NCI-H1048 (cell line): ENCODE data around the gene FAM89B.
A peak's percentile ranks its signal among the peaks of the same experiment; 100 is the strongest.

Experiments used
- DNase-seq: peaks from one replicate; lab custom pipeline; 2025; lab: John Stamatoyannopoulos, UW

FAM89B gene

GRCh38 chr11:65573391-65574079, 1.2 kb downstream of the FAM89B start:
- DNase-seq = no peak

- peak; percentile 52 for DNase-seq
These were observed 1.9 kb downstream of the FAM89B start for GRCh38 chr11:65574109-65574810.

- DNase-seq = no peak
These were observed 2.7 kb downstream of the FAM89B start for GRCh38 chr11:65574811-65575567.

GRCh38 chr11:65575568-65576231, 3.4 kb downstream of the FAM89B start, which contains the start of gene EHBP1L1:
TSS of gene EHBP1L1 (plus strand) at chr11:65576053. CDS start at chr11:65576303, 250 bp downstream.
- peak; percentile 45 for DNase-seq

- DNase-seq = no peak
These were observed 4.0 kb downstream of the FAM89B start for GRCh38 chr11:65576232-65576866.

GRCh38 chr11:65576867-65577755, 4.8 kb downstream of the FAM89B start:
- DNase-seq = no peak

- no peak for DNase-seq
These were observed 5.4 kb downstream of the FAM89B start for GRCh38 chr11:65577756-65578109.

- DNase-seq = no peak
These were observed 5.8 kb downstream of the FAM89B start for GRCh38 chr11:65578134-65578533.

GRCh38 chr11:65578667-65579066, 6.3 kb downstream of the FAM89B start:
- no peak for DNase-seq

- no peak for DNase-seq
These were observed 7.0 kb downstream of the FAM89B start for GRCh38 chr11:65579291-65579690.

- DNase-seq = no peak
These were observed 7.8 kb downstream of the FAM89B start for GRCh38 chr11:65580031-65580692.

- no peak for DNase-seq
These were observed 8.4 kb downstream of the FAM89B start for GRCh38 chr11:65580756-65581155.

- no peak for DNase-seq
These were observed 9.6 kb downstream of the FAM89B start for GRCh38 chr11:65581928-65582327.

- DNase-seq = no peak
These were observed 11.3 kb downstream of the FAM89B start for GRCh38 chr11:65583589-65583988.

GRCh38 chr11:65584106-65584505, 11.8 kb downstream of the FAM89B start:
- no peak for DNase-seq

GRCh38 chr11:65584723-65585171, 12.4 kb downstream of the FAM89B start:
- DNase-seq = no peak

- no peak for DNase-seq
These were observed 13.3 kb downstream of the FAM89B start for GRCh38 chr11:65585396-65586246.

- no peak for DNase-seq
These were observed 13.9 kb downstream of the FAM89B start for GRCh38 chr11:65586247-65586630.

GRCh38 chr11:65586676-65587075, 14.3 kb downstream of the FAM89B start:
- DNase-seq = no peak
